ENCODE data around the gene ASPN.

GRCh38 chr9:92482329-92482728, at the start of gene ASPN:
- TF ChIP-seq POLR2A (IDR thresholded peaks at IDR 0.05; ENCODE audit: low read length), result no peak
- no peak for TF ChIP-seq GATA1 (IDR thresholded peaks at IDR 0.05; ENCODE audit: low read depth, low read length)
